Osteocyte (in vitro differentiated cells): Measurements from ENCODE around the gene LARP4B. TPM values are rescaled to one million over a fixed set of nuclear protein-coding genes. Genes with fewer than 3 reads are reported as not detected.
A peak's percentile ranks its signal among the peaks of the same experiment; 100 is the strongest.

Experiments used
- DNase-seq: peaks from one replicate; pipeline ENCODE4 v3.0.0; 2021; ENCODE audit warnings: mixed read lengths; ENCODE audit not compliant: unreplicated experiment; ENCODE audit errors: extremely low spot score
- H3K27ac Mint-ChIP-seq: one replicate; pipeline ENCODE4 v1.8.0; 2021; ENCODE audit warnings: mild to moderate bottlenecking, mixed read lengths; ENCODE audit not compliant: unreplicated experiment
- H3K27me3 Mint-ChIP-seq: one replicate; pipeline ENCODE4 v1.8.0; 2021; ENCODE audit warnings: mixed read lengths; ENCODE audit not compliant: unreplicated experiment
- H3K36me3 Mint-ChIP-seq: one replicate; pipeline ENCODE4 v1.8.0; 2021; ENCODE audit warnings: mixed read lengths; ENCODE audit not compliant: unreplicated experiment
- H3K4me1 Mint-ChIP-seq: one replicate; pipeline ENCODE4 v1.8.0; 2021; ENCODE audit warnings: mixed read lengths; ENCODE audit not compliant: unreplicated experiment
- H3K4me3 Mint-ChIP-seq: one replicate; pipeline ENCODE4 v1.8.0; 2021; ENCODE audit warnings: mild to moderate bottlenecking, moderate library complexity, mixed read lengths; ENCODE audit not compliant: unreplicated experiment
- H3K9me3 Mint-ChIP-seq: one replicate; pipeline ENCODE4 v1.8.0; 2021; ENCODE audit warnings: mixed read lengths; ENCODE audit not compliant: unreplicated experiment
- CTCF ChIP-seq: fragments of 200-600 bp; sonication (generic); IDR thresholded peaks from 2 replicates; pipeline ENCODE4 v1.5.0; 2021; ENCODE audit warnings: antibody characterized with exemption, mild to moderate bottlenecking, moderate library complexity
- total RNA-seq: library from RNA; stranded (reverse); gene quantifications from 2 replicates; pipeline ENCODE4 v1.2.1, GENCODE V29; 2021

LARP4B gene
- total RNA-seq, 1 donor from 2014 or later = 79.6 TPM

- Mint-ChIP-seq H3K27ac (peak overlapping the region; percentile 75), H3K4me1 (peaks cover 22% of the 10 kb centered on the region), H3K36me3 (peaks cover 9% of the 10 kb centered on the region), H3K9me3 (no peaks in the 10 kb centered on the region), H3K4me3 (no peak overlapping the region), H3K27me3 (no peaks in the 10 kb centered on the region)
- no peak for DNase-seq
- TF ChIP-seq CTCF = no peak
Observed at GRCh38 chr10:909831-910230, 21.7 kb downstream of the LARP4B start.

- peaks cover 17% of the 10 kb centered on the region for H3K36me3 Mint-ChIP-seq
- H3K27ac Mint-ChIP-seq = no peak overlapping the region
- no peak for TF ChIP-seq CTCF
- H3K27me3 Mint-ChIP-seq = no peaks in the 10 kb centered on the region
- H3K4me3 Mint-ChIP-seq = no peak overlapping the region
- H3K4me1 Mint-ChIP-seq = peaks cover 22% of the 10 kb centered on the region
- H3K9me3 Mint-ChIP-seq = no peaks in the 10 kb centered on the region
- DNase-seq = no peak
Observed at GRCh38 chr10:905972-906371, 25.5 kb downstream of the LARP4B start.

- no peak for TF ChIP-seq CTCF
- peaks cover 17% of the 10 kb centered on the region for H3K36me3 Mint-ChIP-seq
- no peak overlapping the region for H3K4me3 Mint-ChIP-seq
- H3K9me3 Mint-ChIP-seq = no peaks in the 10 kb centered on the region
- H3K27ac Mint-ChIP-seq = no peak overlapping the region
- no peaks in the 10 kb centered on the region for H3K27me3 Mint-ChIP-seq
- H3K4me1 Mint-ChIP-seq = peaks cover 17% of the 10 kb centered on the region
- DNase-seq = no peak
Observed at GRCh38 chr10:905503-905902, 26.0 kb downstream of the LARP4B start.

GRCh38 chr10:904403-904802 is 27.1 kb downstream of the LARP4B start:
- no peak overlapping the region for H3K27ac Mint-ChIP-seq
- DNase-seq = no peak
- no peak overlapping the region for H3K4me3 Mint-ChIP-seq
- peaks cover 6% of the 10 kb centered on the region for H3K4me1 Mint-ChIP-seq
- H3K9me3 Mint-ChIP-seq = no peaks in the 10 kb centered on the region
- H3K27me3 Mint-ChIP-seq = no peaks in the 10 kb centered on the region
- H3K36me3 Mint-ChIP-seq = peaks cover 17% of the 10 kb centered on the region
- TF ChIP-seq CTCF = no peak

GRCh38 chr10:898141-898540 is 33.4 kb downstream of the LARP4B start:
- H3K27me3 Mint-ChIP-seq = no peaks in the 10 kb centered on the region
- no peaks in the 10 kb centered on the region for H3K9me3 Mint-ChIP-seq
- H3K4me1 Mint-ChIP-seq = peaks cover 6% of the 10 kb centered on the region
- no peak for DNase-seq
- no peak for TF ChIP-seq CTCF
- no peak overlapping the region for H3K4me3 Mint-ChIP-seq
- no peak overlapping the region for H3K27ac Mint-ChIP-seq
- peaks cover 3% of the 10 kb centered on the region for H3K36me3 Mint-ChIP-seq
